OCI-LY3 (cell line): ENCODE measurements around the gene ZNF70.

Source experiments
- H2AFZ ChIP-seq: fragments of 200-600, 300-600 bp; shearing (Covaris generic); 2 replicates; pipeline ENCODE4 v1.6.0; 2014; ENCODE audit warnings: antibody characterized with exemption, low read depth, low read length
- H3K27ac ChIP-seq: fragments of 200-600, 300-600 bp; sonication (generic); 2 replicates; pipeline ENCODE4 v1.5.1; 2014; ENCODE audit warnings: mild to moderate bottlenecking, low read length, moderate library complexity, mixed read lengths
- H3K27me3 ChIP-seq: fragments of 200-600, 300-600 bp; sonication (generic); 2 replicates; pipeline ENCODE4 v1.6.1; 2014; ENCODE audit warnings: low read depth, low read length, mixed read lengths
- H3K36me3 ChIP-seq: fragments of 200-600, 300-600 bp; sonication (generic); replicated peaks from 2 replicates; pipeline ENCODE3; 2014; ENCODE audit warnings: low read depth, low read length, mixed read lengths
- H3K4me1 ChIP-seq: fragments of 300-600, 200-600 bp; sonication (generic); 2 replicates; pipeline ENCODE4 v1.6.1; 2014; ENCODE audit warnings: low read length, mixed read lengths
- H3K4me2 ChIP-seq: fragments of 200-600, 300-600 bp; sonication (generic); 2 replicates; pipeline ENCODE4 v1.6.1; 2014; ENCODE audit warnings: low read length, mixed read lengths
- H3K4me3 ChIP-seq: fragments of 300-600, 200-600 bp; sonication (generic); 2 replicates; pipeline ENCODE4 v1.5.1; 2014; ENCODE audit warnings: antibody characterized with exemption, mild to moderate bottlenecking, low read length, moderate library complexity
- H3K79me2 ChIP-seq: fragments of 300-600, 200-600 bp; shearing (Covaris generic); 2 replicates; pipeline ENCODE4 v1.6.1; 2014; ENCODE audit warnings: mild to moderate bottlenecking, low read length, mixed read lengths
- H3K9ac ChIP-seq: fragments of 300-600, 200-600 bp; shearing (Covaris generic); 2 replicates; pipeline ENCODE4 v1.6.0; 2014; ENCODE audit warnings: mild to moderate bottlenecking, low read length, moderate library complexity
- H3K9me3 ChIP-seq: fragments of 200-600, 300-600 bp; shearing (Covaris generic); 2 replicates; pipeline ENCODE4 v1.6.1; 2014; ENCODE audit warnings: low read length, mixed read lengths; ENCODE audit not compliant: insufficient read depth
- H4K20me1 ChIP-seq: fragments of 200-600, 300-600 bp; sonication (generic); 2 replicates; pipeline ENCODE4 v1.6.1; 2016; ENCODE audit warnings: low read length, mixed read lengths; ENCODE audit not compliant: insufficient read depth
- CTCF ChIP-seq: fragments of 200-600, 300-600 bp; sonication (generic); IDR thresholded peaks from 2 replicates; pipeline ENCODE4 v1.5.1; 2014; ENCODE audit warnings: antibody characterized with exemption, low read length, low read depth
- EZH2phosphoT487 ChIP-seq: fragments of 200-600 bp; shearing (Covaris generic); IDR thresholded peaks from 2 replicates; pipeline ENCODE4 v1.6.1; 2018; ENCODE audit warnings: antibody characterized with exemption, mixed run types, low read depth

Gene ZNF70

GRCh38 chr22:23750714-23751440 lies at the start of gene ZNF70:
ZNF70 (minus strand) TSS chr22:23751112; CDS start chr22:23745140, 5,972 bp downstream.
- Histone ChIP-seq H3K4me2 (peak within 1 kb of the TSS; percentile 98), H3K79me2 (no peaks in the 10 kb centered on the region), H4K20me1 (no peaks in the 10 kb centered on the region), H3K9ac (peak within 1 kb of the TSS; percentile 87), H2AFZ (peak within 1 kb of the TSS; percentile 84), H3K4me3 (peak within 1 kb of the TSS; percentile 91), H3K27me3 (no peaks in the 10 kb centered on the region), H3K36me3 (no peaks in the 10 kb centered on the region), H3K27ac (peak within 1 kb of the TSS; percentile 76), H3K9me3 (no peaks in the 10 kb centered on the region), H3K4me1 (peaks cover 50% of the 10 kb centered on the region)
- TF ChIP-seq CTCF (peak; percentile 26; the same call in 1 of the 2 replicates), EZH2phosphoT487 (no peak)

- Histone ChIP-seq H3K9me3 (no peaks in the 10 kb centered on the region), H3K27me3 (no peaks in the 10 kb centered on the region), H3K36me3 (peaks cover 60% of the 10 kb centered on the region), H3K79me2 (peaks cover 28% of the 10 kb centered on the region), H3K27ac (0 out of 2 replicates have a peak overlapping the region, but pooled peaks have one; percentile 8), H3K4me3 (no peak overlapping the region), H3K9ac (no peak overlapping the region), H3K4me1 (peaks cover 35% of the 10 kb centered on the region), H3K4me2 (no peak overlapping the region), H2AFZ (no peak overlapping the region), H4K20me1 (peaks cover 9% of the 10 kb centered on the region)
- TF ChIP-seq CTCF, result no peak
- TF ChIP-seq EZH2phosphoT487, result no peak
These were observed 45.5 kb upstream of the ZNF70 start for GRCh38 chr22:23796461-23796860.

GRCh38 chr22:23793326-23793725 lies 42.4 kb upstream of the ZNF70 start:
- H4K20me1 ChIP-seq, result peaks cover 34% of the 10 kb centered on the region
- peaks cover 51% of the 10 kb centered on the region for H3K36me3 ChIP-seq
- no peak for TF ChIP-seq EZH2phosphoT487
- no peak for TF ChIP-seq CTCF
- H3K9me3 ChIP-seq, result no peaks in the 10 kb centered on the region
- no peaks in the 10 kb centered on the region for H3K27me3 ChIP-seq
- no peak overlapping the region for H3K27ac ChIP-seq
- H3K4me2 ChIP-seq, result no peak overlapping the region
- no peak overlapping the region for H2AFZ ChIP-seq
- H3K9ac ChIP-seq, result no peak overlapping the region
- H3K4me1 ChIP-seq, result peaks cover 35% of the 10 kb centered on the region
- no peak overlapping the region for H3K4me3 ChIP-seq
- H3K79me2 ChIP-seq, result peaks cover 56% of the 10 kb centered on the region

- Histone ChIP-seq H3K27ac (no peak overlapping the region), H3K4me1 (peaks cover 38% of the 10 kb centered on the region), H4K20me1 (peaks cover 44% of the 10 kb centered on the region), H3K9ac (no peak overlapping the region), H3K4me3 (no peak overlapping the region), H3K9me3 (no peaks in the 10 kb centered on the region), H3K36me3 (peaks cover 43% of the 10 kb centered on the region), H2AFZ (no peak overlapping the region), H3K79me2 (peaks cover 62% of the 10 kb centered on the region), H3K4me2 (no peak overlapping the region), H3K27me3 (no peaks in the 10 kb centered on the region)
- TF ChIP-seq EZH2phosphoT487 (no peak), CTCF (no peak)
These were observed 41.1 kb upstream of the ZNF70 start for GRCh38 chr22:23791738-23792645.
